ENCODE data around the gene ZNF367. TPM values are rescaled to one million over a fixed set of nuclear protein-coding genes. Genes with fewer than 3 reads are reported as not detected.

Gene ZNF367
- total RNA-seq, 2 experiments from 2014 or later, result 29.3 to 30.1 TPM

DNA sequence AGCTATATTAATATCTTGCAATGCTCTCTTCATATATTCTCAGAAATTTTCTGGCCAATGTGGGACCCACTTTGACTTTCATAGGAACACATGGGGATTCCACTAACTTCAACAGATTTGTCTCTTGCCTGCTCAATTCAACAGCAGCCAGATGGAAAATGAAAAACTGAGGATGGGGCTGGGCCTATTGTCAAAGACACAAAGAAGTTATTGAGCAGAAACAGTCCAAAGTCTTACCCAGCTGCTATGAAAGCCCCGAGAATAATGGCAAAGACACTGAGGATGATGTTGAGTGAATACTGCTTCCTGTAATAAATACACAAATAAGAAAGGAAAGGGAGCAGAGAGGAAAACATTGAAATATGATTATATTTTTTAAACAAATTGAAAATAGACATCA lies 67.3 kb downstream of the ZNF367 start:
- no peaks in the 10 kb centered on the region for H3K27me3 Mint-ChIP-seq
- ATAC-seq, result no peak
- TF ChIP-seq, protein P1, sequence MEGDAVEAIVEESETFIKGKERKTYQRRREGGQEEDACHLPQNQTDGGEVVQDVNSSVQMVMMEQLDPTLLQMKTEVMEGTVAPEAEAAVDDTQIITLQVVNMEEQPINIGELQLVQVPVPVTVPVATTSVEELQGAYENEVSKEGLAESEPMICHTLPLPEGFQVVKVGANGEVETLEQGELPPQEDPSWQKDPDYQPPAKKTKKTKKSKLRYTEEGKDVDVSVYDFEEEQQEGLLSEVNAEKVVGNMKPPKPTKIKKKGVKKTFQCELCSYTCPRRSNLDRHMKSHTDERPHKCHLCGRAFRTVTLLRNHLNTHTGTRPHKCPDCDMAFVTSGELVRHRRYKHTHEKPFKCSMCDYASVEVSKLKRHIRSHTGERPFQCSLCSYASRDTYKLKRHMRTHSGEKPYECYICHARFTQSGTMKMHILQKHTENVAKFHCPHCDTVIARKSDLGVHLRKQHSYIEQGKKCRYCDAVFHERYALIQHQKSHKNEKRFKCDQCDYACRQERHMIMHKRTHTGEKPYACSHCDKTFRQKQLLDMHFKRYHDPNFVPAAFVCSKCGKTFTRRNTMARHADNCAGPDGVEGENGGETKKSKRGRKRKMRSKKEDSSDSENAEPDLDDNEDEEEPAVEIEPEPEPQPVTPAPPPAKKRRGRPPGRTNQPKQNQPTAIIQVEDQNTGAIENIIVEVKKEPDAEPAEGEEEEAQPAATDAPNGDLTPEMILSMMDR (IDR thresholded peaks at IDR 0.05), result no peak
- no peak overlapping the region for H3K27ac Mint-ChIP-seq
- no peak overlapping the region for H3K4me3 Mint-ChIP-seq
- CTCF ChIA-PET, result interaction anchor here (1.0 kb wide), 1 partner anchor 24 kb away, joined by 6 read pairs; no protein-coding TSS in a partner anchor
- no peaks in the 10 kb centered on the region for H3K9me3 Mint-ChIP-seq
- POLR2A ChIA-PET, result interaction anchor here (0.6 kb wide), 1 partner anchor 117 kb away, joined by 3 read pairs; no protein-coding TSS in a partner anchor
- H3K4me1 Mint-ChIP-seq (ENCODE audit: low read depth), result no peaks in the 10 kb centered on the region
- no peak for DNase-seq
- intact Hi-C loops (cut with micrococcal nuclease), result no loop called here
- peaks cover 3% of the 10 kb centered on the region for H3K36me3 Mint-ChIP-seq (ENCODE audit: low read depth)

DNA sequence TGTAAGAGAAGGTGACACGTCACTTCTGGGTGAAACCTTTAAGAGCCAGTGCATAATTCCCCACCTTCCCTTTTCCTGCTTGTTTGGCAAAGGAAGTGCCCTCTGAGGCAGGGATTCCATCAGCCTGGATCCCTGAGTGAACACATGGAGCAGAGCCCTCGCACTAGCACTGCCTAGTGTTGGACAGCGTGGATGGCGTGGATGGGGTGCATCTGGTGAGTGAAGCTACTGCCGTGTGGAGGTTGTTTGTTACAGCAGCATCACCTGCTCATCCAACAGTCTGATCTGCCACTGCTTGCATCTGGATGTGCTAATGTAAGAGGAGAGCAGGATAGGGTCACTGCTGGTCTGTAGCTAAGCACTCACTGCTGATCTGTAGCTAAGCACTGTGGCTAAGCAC lies 69.9 kb downstream of the ZNF367 start:
- Mint-ChIP-seq H3K9me3 (no peaks in the 10 kb centered on the region), H3K27ac (no peak overlapping the region), H3K27me3 (no peaks in the 10 kb centered on the region), H3K36me3 (ENCODE audit: low read depth) (peaks cover 3% of the 10 kb centered on the region), H3K4me1 (ENCODE audit: low read depth) (peaks cover 5% of the 10 kb centered on the region), H3K4me3 (no peak overlapping the region)
- CTCF ChIA-PET, result no interaction called here
- TF ChIP-seq, protein P1 (IDR thresholded peaks at IDR 0.05), result no peak
- DNase-seq (no peak), ATAC-seq (no peak)
- POLR2A ChIA-PET, result no interaction called here
- intact Hi-C loops (cut with micrococcal nuclease), result no loop called here

DNA sequence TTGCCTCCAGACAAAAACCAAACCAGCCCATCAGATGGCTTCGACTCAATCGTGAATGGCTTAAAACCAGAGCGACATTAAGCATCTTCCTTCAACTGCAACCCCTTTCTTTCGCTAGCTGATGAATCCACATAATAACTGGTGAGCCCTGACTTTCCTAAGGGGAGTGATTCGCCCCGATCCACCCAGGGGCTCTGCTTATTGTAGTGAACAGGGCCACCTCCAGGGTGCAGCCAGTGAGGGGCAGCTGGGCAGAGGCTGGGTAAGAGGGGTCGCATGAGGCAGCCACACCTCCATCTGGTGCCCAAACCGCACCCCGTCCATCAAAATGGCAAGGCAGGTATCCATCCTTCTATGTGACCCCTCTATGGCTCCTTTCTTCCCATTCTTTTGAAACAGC lies 72.6 kb downstream of the ZNF367 start:
- Mint-ChIP-seq H3K27ac (no peak overlapping the region), H3K4me1 (ENCODE audit: low read depth) (peaks cover 5% of the 10 kb centered on the region), H3K4me3 (no peak overlapping the region), H3K9me3 (no peaks in the 10 kb centered on the region), H3K27me3 (no peaks in the 10 kb centered on the region), H3K36me3 (ENCODE audit: low read depth) (peaks cover 3% of the 10 kb centered on the region)
- no peak for ATAC-seq
- no peak for DNase-seq
- intact Hi-C loops (cut with micrococcal nuclease), result no loop called here
- CTCF ChIA-PET, result no interaction called here
- TF ChIP-seq, protein P1 (IDR thresholded peaks at IDR 0.05), result no peak
- POLR2A ChIA-PET, result no interaction called here

DNA sequence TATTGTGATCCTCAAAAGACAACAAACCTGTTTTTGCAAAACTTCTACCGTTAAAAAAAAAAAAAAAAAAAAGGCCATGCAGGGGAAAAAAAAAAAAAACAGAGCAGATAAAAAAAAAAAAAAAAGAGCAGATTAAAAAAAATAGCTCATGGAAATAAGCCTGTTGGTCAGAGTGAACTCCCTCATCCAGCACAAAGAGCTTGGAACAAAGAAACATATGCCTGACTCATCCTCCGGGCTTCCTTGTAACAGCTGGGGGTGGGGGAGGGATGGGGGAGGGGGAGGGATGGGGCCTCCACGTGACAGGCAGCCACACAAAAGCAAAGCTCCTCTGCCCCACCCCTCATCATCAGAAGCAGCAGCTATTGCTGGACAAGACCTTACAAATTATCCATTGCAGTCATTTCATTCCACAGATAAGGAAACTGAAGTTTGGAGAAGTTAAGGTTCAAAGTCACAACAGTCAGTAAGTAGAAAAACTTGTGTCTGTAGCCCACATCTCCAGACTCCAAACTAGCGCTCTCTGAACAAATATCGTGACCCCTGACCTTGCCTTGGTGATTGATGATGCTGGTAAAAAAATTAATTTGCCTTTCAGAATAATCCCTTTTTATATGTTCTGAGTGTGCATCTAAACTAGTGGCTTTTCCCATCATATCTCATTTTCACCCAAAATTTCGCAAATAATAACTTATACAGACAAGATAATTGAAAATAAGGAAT lies 73.6 kb downstream of the ZNF367 start:
- ChIA-PET CTCF (no interaction called here), POLR2A (no interaction called here)
- intact Hi-C loops (cut with micrococcal nuclease), result no loop called here
- Mint-ChIP-seq H3K36me3 (ENCODE audit: low read depth) (peaks cover 3% of the 10 kb centered on the region), H3K4me1 (ENCODE audit: low read depth) (peaks cover 11% of the 10 kb centered on the region), H3K9me3 (no peaks in the 10 kb centered on the region), H3K27me3 (no peaks in the 10 kb centered on the region), H3K27ac (no peak overlapping the region), H3K4me3 (no peak overlapping the region)
- no peak for ATAC-seq
- DNase-seq, result no peak
- TF ChIP-seq, protein P1 (IDR thresholded peaks at IDR 0.05), result no peak

DNA sequence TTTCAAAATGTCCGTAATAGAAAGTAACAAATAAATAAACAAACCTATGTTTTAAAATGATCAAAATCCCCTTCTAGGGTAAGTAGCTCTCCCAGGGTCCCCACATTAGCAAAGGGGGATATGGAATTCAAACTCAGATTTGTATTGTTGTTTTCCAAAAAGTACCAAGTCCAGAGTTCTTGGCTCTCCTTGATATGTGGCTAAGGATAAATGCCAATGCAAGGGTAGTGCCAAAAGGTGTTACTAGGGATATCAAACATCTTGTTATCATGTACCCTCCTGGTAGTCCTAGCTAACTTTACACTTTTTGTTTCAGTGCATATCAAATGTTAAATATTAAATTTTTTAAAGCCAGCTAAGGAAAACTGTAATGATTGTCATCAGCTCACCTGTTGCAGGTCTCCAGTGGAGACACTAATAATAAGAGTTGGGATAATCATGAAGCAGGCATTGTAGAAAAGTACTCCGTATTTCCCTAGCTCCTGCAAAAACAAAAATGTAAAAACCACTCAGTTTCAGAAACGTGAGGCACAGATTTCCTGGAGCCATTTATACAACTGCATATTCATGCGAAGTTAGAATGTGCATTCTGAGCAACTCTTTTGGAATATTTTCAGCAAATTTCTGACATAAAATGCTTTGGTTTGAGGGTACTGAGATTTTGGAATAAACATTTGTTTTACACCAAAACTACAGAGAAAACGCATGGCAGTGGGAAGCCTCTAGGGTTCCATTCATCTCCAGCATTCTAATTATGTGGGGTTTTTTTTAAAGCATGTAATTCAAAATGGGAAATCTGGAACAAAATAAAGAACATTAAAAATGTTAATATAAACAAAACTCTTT lies 74.4 kb downstream of the ZNF367 start:
- H3K27ac Mint-ChIP-seq, result no peak overlapping the region
- no peak for ATAC-seq
- POLR2A ChIA-PET, result interaction anchor here (1.2 kb wide), 1 partner anchor 30 kb away, joined by 3 read pairs; no protein-coding TSS in a partner anchor

More for the DNA sequence above, 74.4 kb downstream of the ZNF367 start:
- peaks cover 3% of the 10 kb centered on the region for H3K36me3 Mint-ChIP-seq (ENCODE audit: low read depth)
- H3K4me1 Mint-ChIP-seq (ENCODE audit: low read depth), result peaks cover 13% of the 10 kb centered on the region
- CTCF ChIA-PET, result interaction anchor here (0.8 to 2.2 kb wide), 2 partner anchors 13 to 17 kb away, joined by 3 to 11 read pairs; no protein-coding TSS in a partner anchor
- H3K9me3 Mint-ChIP-seq, result no peaks in the 10 kb centered on the region
- no peak for DNase-seq
- TF ChIP-seq, protein P1 (IDR thresholded peaks at IDR 0.05), result no peak
- H3K4me3 Mint-ChIP-seq, result no peak overlapping the region
- intact Hi-C loops (cut with micrococcal nuclease), result no loop called here
- H3K27me3 Mint-ChIP-seq, result no peaks in the 10 kb centered on the region

Data from activated CD8-positive, alpha-beta T cell treated with anti-CD3 and anti-CD28 coated beads for 36 hours (primary cell).